Stimulated activated CD4-positive, alpha-beta T cell treated with anti-CD3 and anti-CD28 coated beads, Interleukin-15, amount 100 ng/mL, for 1 hour (primary cell): ENCODE data around the gene SKP1.
"Not testable (repeated sequence)": the region's sequence is repeated elsewhere in the genome, so short reads cannot be mapped to it uniquely, and the experiment has no call there.

Experiments used
- DNase-seq, 2 donors: peaks; one replicate each; pipeline ENCODE4 v3.0.0-alpha.2; 2020; ENCODE audit warnings: low read depth in 1 of 2, low spot score in 1 of 2

The SKP1 gene

DNA sequence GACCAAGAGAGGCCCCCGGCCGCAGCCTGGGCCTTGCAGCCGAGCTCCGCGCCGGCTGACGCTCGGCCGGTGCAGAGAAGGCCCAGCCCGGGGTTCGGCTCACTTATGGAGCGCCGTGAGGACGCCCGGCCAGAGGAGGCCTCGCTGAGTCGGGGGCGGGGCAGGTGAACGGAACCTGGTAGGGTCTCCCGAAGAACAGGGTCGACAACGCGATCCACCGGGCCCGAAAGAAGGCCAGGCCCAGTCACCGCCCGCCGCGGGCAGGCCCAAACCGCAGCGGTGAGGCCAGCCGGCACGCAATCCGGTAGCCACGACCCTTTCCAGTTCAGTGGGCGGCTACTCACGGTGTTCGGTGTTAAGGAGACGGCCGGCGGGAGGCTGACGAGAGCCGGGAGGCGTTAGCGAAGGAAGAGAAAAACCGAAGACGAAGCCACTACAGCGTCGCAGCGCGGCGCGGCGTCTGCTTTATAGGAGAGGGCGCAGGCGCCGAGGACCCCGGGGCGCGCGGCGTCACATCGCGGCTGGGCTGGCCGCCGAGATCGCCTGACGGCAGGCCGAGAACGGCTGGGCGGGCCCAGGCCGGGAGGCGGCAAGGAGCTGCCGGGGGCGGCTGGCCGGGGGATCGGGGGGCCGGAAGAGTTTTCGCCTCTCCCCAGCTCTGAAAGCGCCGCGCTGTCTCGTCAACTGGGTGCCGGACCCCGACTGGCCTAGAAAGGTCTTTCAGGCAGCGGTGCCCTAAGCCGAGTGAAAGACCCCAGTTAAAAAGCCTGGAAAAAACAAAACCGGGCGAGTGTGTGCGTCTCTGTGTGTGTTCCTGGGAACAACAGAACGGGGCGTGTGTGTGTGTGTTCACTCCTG, at the start of gene SKP1:
Gene SKP1, minus strand, starts transcription at position 440 of the 858 bp plus-strand sequence. CDS start 2,928 bp downstream, outside the sequence.
- peak; percentile 79 for DNase-seq

DNA sequence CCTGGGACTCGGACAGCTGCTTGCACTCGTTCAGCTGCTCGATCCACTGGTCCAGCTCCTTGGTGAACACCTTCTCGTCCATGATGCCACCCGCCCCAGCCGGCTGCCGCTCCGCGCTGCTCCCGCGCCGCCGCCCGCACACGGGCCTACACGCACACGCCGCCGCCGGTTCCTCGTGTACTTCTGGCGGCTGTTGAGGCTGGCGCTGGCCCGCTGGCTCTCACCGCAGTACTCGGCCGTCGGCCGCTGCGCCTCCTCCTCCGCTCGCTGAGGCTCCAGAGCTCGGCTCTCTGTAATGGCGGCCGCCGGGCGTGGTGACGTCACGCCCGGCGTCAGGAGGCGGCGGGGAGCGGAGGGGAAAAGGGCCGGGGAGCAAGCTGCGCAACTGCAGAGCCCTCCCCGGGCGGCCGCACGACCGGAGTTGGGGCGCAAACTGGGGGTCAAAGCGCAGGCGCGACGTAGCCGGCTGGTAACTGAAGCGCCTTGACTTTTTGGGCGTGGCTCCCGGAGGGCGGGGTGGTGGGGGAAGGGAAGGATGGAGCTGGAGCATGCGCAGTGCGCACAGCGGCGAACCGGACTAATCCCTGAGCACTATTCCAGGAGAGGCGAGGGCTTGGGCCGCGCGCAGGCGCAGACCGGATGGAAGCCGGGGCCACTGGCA, 49.2 kb upstream of the SKP1 start, which contains the start of gene PPP2CA:
Gene PPP2CA, minus strand, starts transcription at position 294 of the 661 bp plus-strand sequence. Its CDS starts 212 bp downstream, at position 82.
- DNase-seq: peak; percentile 99

DNA sequence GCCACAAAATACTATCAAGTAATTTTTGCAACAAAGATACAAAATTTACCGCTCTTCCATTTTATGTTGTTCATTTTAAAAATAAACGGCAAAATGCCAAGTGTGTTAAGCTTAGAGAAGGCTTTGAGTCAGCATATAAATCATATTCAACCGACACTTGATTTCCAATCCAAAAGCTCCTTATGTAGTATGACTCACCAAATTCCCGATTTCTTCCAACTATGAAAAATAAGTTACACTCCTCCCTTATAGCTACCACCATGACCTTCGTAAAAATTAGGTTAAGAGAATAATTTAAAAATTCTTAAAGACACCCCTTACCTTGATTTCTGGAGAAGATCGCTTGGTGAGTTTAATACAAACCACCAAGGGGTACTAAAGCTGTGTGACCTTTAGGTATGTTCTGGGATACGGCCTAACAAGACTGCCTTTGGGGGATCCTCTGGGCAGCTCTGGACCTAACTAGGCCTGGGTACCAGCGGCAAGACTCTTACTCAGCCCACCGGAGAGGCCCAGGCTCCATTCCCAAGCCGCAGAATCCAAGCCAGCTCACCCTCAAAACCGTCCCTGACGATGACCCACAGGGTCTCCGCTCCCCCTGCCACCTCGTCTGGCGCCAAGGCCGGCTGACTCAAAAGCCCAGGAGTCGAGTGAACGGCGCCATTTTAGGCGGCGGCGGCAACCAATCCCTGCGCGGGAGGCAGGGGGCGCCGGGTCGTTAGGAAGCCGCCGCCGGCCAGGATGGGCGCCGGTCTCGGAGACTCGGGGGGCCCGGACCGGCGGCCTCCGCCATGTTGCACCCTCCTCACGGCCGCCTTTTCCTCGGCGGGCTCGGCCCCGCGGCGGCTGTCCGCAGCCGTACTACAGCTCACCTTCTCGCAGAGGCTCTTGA, 48.4 kb upstream of the SKP1 start:
- DNase-seq: peak; percentile 34 to 43

DNA sequence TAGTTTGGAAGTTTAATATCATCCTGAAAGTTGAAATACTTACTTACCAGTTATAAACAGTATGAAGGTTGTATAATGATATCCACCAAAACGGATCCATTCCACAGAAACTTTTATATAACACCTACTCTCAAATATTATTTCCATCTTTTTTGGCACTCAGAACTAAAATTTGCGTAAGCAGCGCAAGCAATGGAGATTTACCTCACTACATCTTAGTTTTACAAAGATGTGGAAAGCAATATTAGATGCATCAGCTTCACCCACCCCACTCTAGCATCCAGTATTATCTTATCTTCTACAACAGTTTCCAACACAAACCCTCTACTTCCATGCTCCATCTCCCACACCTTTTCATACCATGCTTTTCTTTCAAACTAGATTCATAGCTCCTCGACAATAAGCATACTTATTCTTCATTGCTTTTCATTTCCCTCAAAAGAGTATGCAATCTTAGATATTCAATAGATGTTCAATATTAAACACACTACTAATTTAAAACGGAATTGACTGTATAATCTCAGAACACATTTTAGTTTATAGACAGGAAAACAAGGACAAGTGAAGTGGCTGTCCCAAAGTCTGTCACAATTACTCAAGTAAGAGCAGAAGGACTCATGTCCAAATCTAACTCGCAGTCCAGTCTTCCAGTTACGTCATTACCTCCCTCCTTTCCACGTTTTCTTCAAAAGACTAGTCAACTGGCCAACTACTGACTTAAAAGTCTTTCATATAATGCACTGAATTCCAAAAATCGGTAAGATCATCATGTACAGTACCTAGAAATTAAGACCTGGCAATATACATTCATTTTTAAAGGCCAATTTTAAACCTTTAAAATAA, 46.9 kb upstream of the SKP1 start:
- no peak for DNase-seq

DNA sequence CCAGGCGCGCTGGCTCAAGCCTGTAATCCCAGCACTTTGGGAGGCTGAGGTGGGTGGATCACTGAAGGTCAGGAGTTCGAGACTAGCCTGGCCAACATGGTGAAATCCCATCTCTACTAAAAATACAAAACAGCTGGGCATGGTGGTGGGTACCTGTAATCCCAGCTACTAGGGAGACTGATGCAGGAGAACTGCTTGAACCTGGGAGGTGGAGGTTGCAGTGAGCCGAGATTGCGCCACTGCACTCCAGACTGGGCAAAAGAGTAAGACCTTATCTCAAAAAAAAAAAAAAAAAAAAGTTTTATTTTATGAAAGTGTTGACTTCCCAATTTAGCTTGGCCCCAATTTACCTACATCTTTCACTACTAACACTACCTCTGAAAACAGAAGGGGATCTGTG, 44.9 kb upstream of the SKP1 start:
- not testable (repeated sequence) for DNase-seq

DNA sequence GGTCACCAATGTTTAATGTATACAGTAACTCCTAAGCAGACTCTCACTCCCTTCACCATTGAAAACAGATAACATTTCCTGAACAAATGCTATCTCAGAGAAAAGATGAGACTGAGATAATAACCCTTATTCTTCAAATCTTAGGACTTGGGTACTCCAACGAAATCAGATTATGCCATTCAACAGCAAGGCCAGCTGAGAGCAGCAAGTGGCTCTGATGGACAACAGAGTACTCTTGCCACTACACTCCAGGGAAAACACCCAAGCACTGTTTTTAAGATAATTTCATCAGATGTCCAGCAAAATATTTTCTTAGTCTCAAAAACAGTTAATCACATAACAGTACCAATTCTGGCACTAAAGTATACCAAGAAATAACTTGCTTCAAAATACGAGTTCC, 39.0 kb upstream of the SKP1 start:
- DNase-seq: no peak

DNA sequence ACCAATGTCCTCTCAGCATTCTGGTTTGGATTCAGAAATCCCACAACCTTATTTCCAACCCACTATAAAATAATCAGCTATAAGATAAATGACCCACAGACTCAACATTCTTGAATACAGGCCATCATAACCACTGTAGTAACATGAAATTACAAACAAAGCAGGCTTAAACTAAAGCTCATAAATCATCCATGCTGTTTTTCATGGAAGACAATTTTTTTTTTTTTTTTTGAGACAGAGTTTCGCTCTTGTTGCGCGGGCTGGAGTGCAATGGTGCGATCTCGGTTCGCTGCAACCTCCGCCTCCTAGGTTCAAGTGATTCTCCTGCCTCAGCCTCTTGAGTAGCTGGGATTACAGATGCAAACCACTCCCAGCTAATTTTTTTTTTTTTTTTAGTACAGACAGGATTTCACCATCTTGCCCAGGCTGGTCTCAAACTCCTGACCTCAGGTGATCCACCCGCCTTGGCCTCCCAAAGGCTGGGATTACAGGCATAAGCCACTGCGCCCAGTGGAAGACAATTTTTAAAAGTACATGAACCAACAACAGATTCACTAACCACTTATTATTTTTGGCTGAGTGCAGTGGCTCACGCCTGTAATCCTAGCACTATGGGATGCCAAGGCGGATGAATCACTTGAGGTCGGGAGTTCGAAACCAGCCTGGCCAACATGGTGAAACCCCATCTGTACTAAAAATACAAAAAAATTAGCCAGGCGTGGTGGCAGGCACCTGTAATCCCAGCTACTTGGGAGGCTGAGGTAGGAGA, 34.7 kb upstream of the SKP1 start:
- not testable (repeated sequence) for DNase-seq

DNA sequence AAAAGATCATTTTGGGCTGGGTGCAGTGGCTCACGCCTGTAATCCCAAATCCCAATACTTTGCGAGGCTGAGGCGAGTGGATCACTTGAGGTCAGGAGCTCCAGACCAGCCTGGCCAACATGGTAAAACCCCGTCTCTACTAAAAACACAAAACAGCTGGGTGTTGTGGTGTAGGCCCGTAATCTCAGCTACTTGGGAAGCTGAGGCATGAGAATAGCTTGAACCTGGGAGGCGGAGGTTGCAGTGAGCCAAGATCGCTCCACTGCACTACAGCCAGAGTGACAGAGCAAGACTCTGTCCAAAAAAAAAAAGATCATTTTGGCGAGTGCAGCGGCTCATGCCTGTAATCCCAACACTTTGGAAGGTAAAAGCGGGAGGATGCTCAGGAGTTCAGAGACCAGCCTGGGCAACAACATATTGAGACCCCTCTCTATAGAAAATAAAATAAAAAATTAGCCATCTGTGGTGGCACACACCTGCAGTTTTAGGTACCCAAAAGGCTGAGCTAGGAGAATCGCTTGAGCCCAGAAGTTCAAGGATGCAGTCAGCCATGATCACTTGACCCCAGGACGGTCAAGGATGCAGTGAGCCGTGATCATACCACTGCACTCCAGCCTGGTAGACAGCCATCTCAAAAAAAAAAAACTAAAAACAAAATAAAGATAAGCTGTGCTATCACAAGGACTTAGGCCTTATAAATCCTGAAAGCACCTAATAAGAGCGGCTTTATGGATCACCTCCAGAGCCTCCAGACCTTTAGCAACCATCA, 32.9 kb upstream of the SKP1 start:
- DNase-seq: no peak

DNA sequence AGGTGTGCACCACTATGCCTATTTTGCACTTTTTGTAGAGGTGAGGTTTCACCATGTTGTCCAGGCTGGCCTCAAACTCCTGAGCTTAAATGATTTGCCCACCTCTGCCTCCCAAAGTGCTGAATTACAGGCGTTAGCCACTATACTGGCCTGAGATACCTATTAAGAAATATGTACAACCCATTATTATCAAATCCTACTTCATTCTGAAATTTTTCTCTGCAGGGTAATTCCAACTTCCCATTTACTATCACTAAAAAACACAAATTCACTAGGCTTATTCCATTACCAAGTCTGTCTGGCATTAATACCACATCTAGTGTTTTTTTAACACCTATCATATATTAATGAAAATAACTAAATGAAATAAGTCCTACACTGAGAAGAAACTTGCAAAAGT, 30.9 kb upstream of the SKP1 start:
- no peak for DNase-seq

DNA sequence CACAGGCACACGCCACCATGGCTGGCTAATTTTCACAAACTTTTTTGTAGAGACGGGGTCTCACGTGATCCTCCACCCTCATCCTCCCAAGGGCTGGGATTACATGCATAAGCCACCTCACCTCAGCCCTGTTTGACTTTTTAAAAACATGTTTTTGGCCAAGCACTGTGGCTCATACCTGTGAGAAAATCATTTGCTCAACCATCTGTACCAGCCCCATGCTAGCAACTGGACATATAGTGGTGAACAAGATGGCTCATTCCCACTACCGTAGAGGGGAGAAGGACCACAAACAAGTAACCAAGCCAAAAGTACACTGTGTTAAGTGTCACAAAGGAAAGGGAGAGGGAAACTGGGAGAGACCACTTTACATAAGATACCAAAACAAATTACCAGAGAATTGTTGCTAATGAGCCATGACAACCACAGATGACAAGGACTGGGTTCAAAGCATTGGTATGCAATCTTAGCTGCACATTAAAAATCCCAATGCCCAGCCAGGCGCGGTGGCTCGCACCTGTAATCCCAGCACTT, 29.9 kb upstream of the SKP1 start:
- no peak for DNase-seq

DNA sequence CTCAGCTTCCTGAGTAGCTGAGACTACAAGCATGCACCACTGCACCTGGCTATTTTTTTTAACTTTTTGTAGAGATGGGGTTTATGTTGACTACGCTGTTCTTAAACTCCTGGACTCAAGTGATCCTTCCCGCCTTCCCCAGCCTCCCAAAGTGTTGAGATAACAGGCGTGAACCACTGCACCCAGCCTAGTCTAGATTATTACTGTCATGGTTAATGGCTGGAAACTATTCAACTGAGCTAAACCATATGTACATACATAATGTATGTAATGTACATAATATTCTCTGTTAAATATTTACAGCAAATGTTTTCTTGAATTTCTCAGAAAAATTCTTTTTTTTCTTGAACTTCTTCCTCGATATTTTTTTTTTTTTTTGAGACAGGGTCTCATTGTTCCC, 27.8 kb upstream of the SKP1 start:
- no peak for DNase-seq

DNA sequence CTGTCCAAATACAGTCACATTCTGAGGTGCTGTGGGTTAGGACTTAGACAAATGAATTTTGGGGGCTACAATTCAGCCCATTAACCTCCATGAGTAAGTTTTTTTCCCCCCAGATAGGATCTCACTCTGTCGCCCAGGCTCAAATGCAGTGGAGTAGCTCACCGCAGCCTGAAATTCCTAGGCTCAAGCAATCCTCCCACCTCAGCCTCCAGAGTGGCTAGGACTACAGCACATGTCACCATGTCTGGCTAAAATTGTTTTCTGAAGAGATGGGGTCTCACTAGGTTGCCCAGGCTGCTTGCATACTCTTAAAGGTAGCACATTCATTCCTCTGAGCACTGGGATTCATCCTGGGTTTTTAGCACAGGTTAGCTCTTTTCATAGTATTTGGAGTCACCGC, 26.9 kb upstream of the SKP1 start:
- DNase-seq: no peak

DNA sequence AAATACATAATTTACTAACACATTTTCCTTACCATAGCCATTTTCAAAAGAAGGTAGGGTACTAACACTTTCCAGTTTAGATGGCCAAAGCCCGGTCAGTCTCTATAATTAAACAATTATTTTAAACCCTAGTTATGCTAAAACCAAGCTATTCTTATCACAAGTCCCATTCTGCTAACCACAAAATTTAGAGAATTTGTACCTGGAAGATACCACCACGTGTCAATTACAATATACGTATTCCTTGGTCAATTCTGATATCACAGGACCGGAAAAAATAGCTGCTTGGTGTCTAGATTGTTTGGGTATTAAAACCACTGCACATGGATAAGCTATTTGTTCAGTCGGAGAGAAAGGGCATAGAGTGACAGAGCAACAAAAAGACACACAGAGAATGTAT, 18.9 kb upstream of the SKP1 start:
- no peak for DNase-seq

DNA sequence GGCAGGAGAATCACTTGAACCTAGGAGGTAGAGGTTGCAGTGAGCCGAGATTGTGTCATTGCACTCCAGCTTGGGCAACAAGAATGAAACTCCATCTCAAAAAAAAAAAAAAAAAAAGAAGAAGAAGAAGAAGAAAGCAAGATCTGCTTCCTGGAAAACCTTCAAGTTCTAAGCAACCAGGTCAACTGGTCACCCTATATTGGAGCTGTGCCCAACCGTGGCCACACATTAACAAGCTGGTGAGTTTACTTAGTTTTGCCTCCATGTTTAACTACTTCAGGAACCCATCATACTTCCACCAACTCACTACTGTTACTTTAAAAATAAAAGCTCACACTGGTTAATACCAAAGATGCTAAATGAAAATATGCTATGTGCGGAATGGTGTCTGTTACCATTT, 12.3 kb upstream of the SKP1 start:
- no peak for DNase-seq

DNA sequence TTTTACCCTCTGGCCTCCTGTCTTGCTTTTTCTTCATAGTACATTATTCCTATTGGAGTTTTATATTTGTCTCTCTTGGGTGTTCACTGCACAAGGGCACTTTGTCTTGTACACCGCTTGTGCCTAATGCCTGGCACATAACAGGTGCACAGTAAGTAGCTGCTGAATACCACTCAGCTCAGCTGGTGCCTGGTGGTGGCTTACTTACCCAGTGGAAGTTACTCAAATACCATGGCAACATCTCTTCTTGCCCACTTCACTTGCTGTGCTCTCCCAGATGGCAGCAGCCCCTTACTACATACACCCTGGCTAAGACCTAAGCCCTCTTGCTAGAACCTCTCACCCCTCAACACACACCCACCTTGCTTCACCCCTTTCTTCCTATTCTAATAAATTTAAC, 11.3 kb upstream of the SKP1 start:
- no peak for DNase-seq

DNA sequence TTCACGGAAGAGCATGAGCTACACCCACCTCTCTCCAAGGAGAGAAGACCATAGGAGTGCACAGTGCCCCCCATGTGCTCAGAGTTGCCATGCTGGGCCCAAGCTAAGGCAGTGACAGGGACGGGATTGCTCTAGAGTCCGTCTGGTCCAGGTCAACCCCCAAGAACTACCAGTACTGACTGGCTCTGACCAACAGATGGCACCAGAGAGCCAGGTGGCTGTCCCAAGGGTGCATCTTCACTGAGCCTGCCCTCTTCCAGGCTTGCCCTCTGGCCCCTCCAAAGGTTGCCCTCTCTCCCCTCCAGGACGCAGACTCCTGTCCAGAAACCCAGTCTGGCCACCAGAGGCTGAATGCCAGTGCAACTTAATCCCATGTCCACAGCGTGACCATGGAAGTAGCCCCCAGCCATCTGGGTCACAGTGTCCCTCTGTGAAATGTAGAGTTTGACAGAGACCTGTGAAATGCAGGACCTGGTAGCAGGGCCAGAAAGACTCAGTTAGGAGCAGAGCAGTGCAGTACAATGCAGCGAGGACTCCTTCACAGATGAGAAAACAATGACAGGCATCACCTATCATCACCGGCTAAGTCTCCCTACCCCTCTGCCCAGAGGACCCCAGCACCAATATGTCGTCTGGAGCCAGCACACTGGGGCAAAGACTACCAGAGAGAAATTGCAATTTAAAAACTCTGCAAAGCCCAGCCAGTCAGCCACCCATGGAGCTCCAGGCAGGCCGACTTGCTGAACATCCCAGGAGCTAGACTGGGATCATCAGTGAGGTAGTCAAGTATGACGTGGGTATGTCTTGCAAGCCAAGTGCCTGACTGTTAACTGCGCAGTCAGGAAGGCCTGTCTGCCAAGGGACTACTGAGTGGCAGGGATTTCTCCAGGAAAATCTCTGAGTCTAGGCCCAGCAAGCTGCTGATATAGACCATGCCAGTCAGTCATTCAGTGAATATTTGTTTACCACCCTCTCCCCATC, 7.7 kb upstream of the SKP1 start:
- DNase-seq: peak; percentile 46 to 59

DNA sequence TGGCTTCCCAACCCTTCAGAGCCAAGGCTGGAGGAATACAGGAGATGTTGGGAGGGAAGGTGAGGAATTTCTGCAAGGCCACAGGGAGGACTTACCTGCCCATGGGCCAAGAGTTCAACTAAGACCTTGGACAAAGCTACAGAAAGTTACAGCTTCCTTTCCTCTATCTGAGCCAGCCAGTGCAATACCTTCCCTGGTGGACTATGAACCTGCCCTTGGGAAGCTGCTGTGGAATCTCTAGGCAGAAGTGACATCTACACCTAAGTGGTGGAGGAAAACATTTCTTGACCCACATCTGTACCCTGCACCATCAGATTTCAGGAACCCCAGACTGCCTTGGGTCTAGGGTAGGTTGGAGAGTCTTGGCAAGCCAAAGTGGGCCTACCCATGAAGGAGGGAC, 6.7 kb upstream of the SKP1 start:
- DNase-seq: no peak

DNA sequence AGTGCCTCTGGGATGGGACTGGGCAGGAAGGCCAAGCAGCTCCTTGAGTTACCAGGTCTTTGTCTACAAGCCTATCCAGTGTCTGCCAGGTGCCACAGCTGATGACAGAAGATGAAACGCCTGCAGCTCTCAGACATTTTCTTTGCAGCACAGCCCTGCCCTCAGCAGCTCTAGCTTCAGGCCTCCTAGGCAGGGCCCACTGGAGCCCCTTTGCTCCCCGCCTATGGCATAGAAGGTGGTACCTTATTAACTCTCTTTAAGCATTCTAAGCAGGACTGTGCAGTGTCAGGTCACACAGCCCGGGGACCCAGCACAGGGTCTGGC, 1.3 kb upstream of the SKP1 start:
- DNase-seq: no peak
